ENCODE data around the gene CIPC. TPM values are rescaled to one million over a fixed set of nuclear protein-coding genes. Genes with fewer than 3 reads are reported as not detected.

CIPC gene
- total and polyA plus RNA-seq, 2 of the 13 experiments (the other 11 are each of a cell fraction or from before 2014, with no cell fraction given), result 7.6 to 13.9 TPM

DNA sequence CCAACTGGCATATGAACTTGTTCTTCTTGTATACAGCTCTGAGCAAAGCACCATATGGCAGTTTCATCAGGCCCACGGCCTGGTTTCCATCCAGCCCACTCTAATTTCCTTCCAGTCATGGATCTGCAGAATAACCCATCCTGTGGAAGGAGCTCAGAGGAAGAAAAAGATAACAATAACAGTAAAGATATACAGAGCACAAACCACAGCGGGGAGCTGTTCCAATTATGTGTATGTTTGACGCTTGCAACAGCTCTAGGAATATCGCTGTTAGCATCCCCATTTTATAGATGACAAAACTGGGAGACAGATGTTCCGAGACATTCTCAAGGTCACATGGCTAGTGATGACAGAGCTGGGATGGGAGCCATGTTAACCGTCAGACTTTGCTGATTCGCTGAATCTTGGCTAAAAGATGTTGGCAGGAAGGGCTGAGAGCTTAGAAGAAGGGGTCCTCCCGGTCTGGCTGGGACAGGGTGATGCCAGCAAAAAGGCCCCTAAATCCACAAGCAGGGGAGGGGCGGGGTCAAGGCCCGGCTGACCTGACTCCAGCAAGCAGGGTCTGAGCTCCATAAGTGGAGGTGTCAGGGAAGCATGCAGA lies 34.4 kb upstream of the CIPC start:
- intact Hi-C loops (cut with micrococcal nuclease; ENCODE audit: unreplicated experiment), result no loop called here
- WGBS (ENCODE audit: low lambda C conversion rate), result 42% methylated on average over 7 of the region's 10 CpGs
- FAIRE-seq, result no peak

DNA sequence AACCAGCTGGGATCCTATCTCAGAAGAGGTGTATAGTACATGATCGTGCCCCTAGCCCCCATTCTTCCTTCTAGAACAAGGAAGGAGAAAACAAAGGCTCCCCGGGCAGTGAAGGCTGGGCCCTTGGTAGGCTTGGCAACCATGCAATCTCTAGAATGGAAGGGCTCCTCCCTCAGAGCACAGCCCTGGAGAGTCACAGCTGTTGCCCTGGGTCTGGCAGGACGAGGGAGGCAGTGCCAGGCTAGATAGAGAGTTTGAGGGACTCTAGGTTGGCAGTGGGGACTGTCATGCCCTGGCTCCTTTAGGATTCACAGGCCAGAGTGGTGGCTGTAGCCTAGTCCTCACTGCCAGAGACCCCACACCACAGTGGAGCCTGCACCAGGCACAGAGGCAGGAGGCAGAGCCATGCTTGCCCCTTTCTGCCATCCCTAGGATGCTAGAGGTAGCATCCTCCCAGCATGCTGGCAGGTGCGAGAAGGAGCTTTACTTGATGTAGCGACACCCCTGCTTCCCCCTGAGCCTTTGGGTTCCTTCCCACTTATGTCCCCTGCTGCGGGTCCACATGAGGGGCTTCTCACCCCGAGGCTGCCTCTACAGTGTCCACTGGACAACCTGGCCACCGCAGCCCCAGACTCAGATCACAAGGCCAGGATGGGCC lies 33.4 kb upstream of the CIPC start:
- CTCF ChIA-PET (ENCODE audit: low intra/inter-chr PET ratio, low total read pairs), result no interaction called here
- ATAC-seq (no peak), FAIRE-seq (no peak), DNase-seq (ENCODE audit: low spot score) (no peak)
- H2AFZ ChIP-seq (ENCODE audit: low read length), result no peak overlapping the region
- no peak overlapping the region for H3K4me3 ChIP-seq (replicated peaks in 1 of 3; ENCODE audit: insufficient read depth in 1 of 3, low read depth in 2 of 3, low read length in 3 of 3)
- intact Hi-C loops (cut with micrococcal nuclease; ENCODE audit: unreplicated experiment) (no loop called here), in situ Hi-C loops (cut with HindIII; ENCODE audit: extremely low pct_ligation_motif_present, low pct_unique_long_range_greater_than_20kb) (loop anchor here (5.0 kb wide), 1 partner anchor 152 kb away; no protein-coding TSS in a partner anchor)
- no peaks in the 10 kb centered on the region for H3K36me3 ChIP-seq (replicated peaks in 1 of 2; ENCODE audit: control insufficient read depth in 1 of 2, insufficient read depth in 2 of 2, low read length in 2 of 2)
- POLR2A ChIA-PET, result no interaction called here
- no peak overlapping the region for H3K27ac ChIP-seq (ENCODE audit: extremely low read length, insufficient read depth, low read length)
- H4K20me1 ChIP-seq (ENCODE audit: insufficient read depth, low read length), result no peaks in the 10 kb centered on the region
- no peak overlapping the region for H3K9ac ChIP-seq (ENCODE audit: insufficient read depth, low read depth, low read length)
- no peaks in the 10 kb centered on the region for H3K9me3 ChIP-seq (ENCODE audit: low read length)
- H3K4me1 ChIP-seq (ENCODE audit: insufficient read depth, low read length), result peaks cover 4% of the 10 kb centered on the region; the same call in 1 of the 2 replicates
- no peaks in the 10 kb centered on the region for H3K79me2 ChIP-seq (ENCODE audit: insufficient read depth, low read length)
- peaks cover 4 to 24% of the 10 kb centered on the region in 2 experiments; a peak in 4 of 5 replicates for H3K27me3 ChIP-seq (ENCODE audit: control insufficient read depth in 1 of 2, insufficient read depth in 2 of 2, low read length in 2 of 2)
- BruUV-seq (replicated peaks), result no TSS peak
- 8% methylated on average over 5 of the region's 8 CpGs for WGBS (ENCODE audit: low lambda C conversion rate)
- no peak for TF ChIP-seq ZBTB42 (CRISPR knock-in tag; IDR thresholded peaks at IDR 0.05)
- no peak for TF ChIP-seq RBM22 (optimal IDR thresholded peaks at IDR 0.05; ENCODE audit: low read length)
- TF ChIP-seq, protein P1, sequence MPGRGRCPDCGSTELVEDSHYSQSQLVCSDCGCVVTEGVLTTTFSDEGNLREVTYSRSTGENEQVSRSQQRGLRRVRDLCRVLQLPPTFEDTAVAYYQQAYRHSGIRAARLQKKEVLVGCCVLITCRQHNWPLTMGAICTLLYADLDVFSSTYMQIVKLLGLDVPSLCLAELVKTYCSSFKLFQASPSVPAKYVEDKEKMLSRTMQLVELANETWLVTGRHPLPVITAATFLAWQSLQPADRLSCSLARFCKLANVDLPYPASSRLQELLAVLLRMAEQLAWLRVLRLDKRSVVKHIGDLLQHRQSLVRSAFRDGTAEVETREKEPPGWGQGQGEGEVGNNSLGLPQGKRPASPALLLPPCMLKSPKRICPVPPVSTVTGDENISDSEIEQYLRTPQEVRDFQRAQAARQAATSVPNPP (CRISPR knock-in tag; IDR thresholded peaks at IDR 0.05), result no peak
- TF ChIP-seq ZFP36 (IDR thresholded peaks at IDR 0.05; ENCODE audit: borderline replicate concordance, low read depth, low read length, partially characterized antibody), result no peak
- TF ChIP-seq ATF1 (CRISPR knock-in tag; IDR thresholded peaks at IDR 0.05), result no peak
- no peak overlapping the region for H3K4me2 ChIP-seq (ENCODE audit: low read depth, low read length)

More for the DNA sequence above, 34.4 kb upstream of the CIPC start:
- DNase-seq (ENCODE audit: low spot score) (no peak), ATAC-seq (no peak)
- POLR2A ChIA-PET, result no interaction called here
- no peak overlapping the region for H2AFZ ChIP-seq (ENCODE audit: low read length)
- BruUV-seq (replicated peaks), result no TSS peak
- H3K27ac ChIP-seq (ENCODE audit: extremely low read length, insufficient read depth, low read length), result no peak overlapping the region
- no peaks in the 10 kb centered on the region for H3K79me2 ChIP-seq (ENCODE audit: insufficient read depth, low read length)
- no peaks in the 10 kb centered on the region for H3K9me3 ChIP-seq (ENCODE audit: low read length)
- no peak overlapping the region for H3K4me2 ChIP-seq (ENCODE audit: low read depth, low read length)
- peaks cover 14% of the 10 kb centered on the region; the same call in 1 of the 2 replicates for H3K4me1 ChIP-seq (ENCODE audit: insufficient read depth, low read length)
- H3K36me3 ChIP-seq (replicated peaks in 1 of 2; ENCODE audit: control insufficient read depth in 1 of 2, insufficient read depth in 2 of 2, low read length in 2 of 2), result no peaks in the 10 kb centered on the region
- H3K9ac ChIP-seq (ENCODE audit: insufficient read depth, low read depth, low read length), result no peak overlapping the region
- TF ChIP-seq, protein P2, sequence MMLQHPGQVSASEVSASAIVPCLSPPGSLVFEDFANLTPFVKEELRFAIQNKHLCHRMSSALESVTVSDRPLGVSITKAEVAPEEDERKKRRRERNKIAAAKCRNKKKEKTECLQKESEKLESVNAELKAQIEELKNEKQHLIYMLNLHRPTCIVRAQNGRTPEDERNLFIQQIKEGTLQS (CRISPR knock-in tag; IDR thresholded peaks at IDR 0.05), result no peak
- TF ChIP-seq TSC22D2 (CRISPR knock-in tag; IDR thresholded peaks at IDR 0.05; ENCODE audit: borderline replicate concordance), result no peak
- TF ChIP-seq ZFP36L2 (CRISPR knock-in tag; IDR thresholded peaks at IDR 0.05), result no peak
- TF ChIP-seq, protein P3, sequence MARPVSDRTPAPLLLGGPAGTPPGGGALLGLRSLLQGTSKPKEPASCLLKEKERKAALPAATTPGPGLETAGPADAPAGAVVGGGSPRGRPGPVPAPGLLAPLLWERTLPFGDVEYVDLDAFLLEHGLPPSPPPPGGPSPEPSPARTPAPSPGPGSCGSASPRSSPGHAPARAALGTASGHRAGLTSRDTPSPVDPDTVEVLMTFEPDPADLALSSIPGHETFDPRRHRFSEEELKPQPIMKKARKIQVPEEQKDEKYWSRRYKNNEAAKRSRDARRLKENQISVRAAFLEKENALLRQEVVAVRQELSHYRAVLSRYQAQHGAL (CRISPR knock-in tag; IDR thresholded peaks at IDR 0.05; ENCODE audit: not compliant biosample characterization), result no peak
- TF ChIP-seq HNRNPL (IDR thresholded peaks at IDR 0.05; ENCODE audit: low read depth, low read length), result no peak
- TF ChIP-seq ZNF660 (CRISPR knock-in tag; IDR thresholded peaks at IDR 0.05; ENCODE audit: borderline replicate concordance, low read depth), result no peak
- peaks cover 4 to 24% of the 10 kb centered on the region in 2 experiments; a peak in 4 of 5 replicates for H3K27me3 ChIP-seq (ENCODE audit: control insufficient read depth in 1 of 2, insufficient read depth in 2 of 2, low read length in 2 of 2)
- CTCF ChIA-PET (ENCODE audit: low intra/inter-chr PET ratio, low total read pairs), result no interaction called here
- no peak overlapping the region for H3K4me3 ChIP-seq (replicated peaks in 1 of 3; ENCODE audit: insufficient read depth in 1 of 3, low read depth in 2 of 3, low read length in 3 of 3)
- H4K20me1 ChIP-seq (ENCODE audit: insufficient read depth, low read length), result no peaks in the 10 kb centered on the region
- in situ Hi-C loops (cut with HindIII; ENCODE audit: extremely low pct_ligation_motif_present, low pct_unique_long_range_greater_than_20kb), result loop anchor here (5.0 kb wide), 1 partner anchor 151 kb away; no protein-coding TSS in a partner anchor
